Activated CD4-positive, alpha-beta T cell treated with anti-CD3 and anti-CD28 coated beads, Interleukin-2, amount 50 U/mL, for 1 hour (primary cell): ENCODE results near the gene PCDHA8.
"Not testable (repeated sequence)": the region's sequence is repeated elsewhere in the genome, so short reads cannot be mapped to it uniquely, and the experiment has no call there.

Experiments used
- DNase-seq: peaks from one replicate; pipeline ENCODE4 v3.0.0-alpha.2; 2020

PCDHA8 gene

GRCh38 chr5:140840978-140841962, at the start of gene PCDHA8:
PCDHA8 (plus strand) TSS chr5:140841187; CDS start chr5:140841322, 135 bp downstream.
- no peak for DNase-seq

GRCh38 chr5:140794595-140795258, 46.3 kb upstream of the PCDHA8 start, which contains the start of gene PCDHA2:
PCDHA2 (plus strand) TSS chr5:140794852.
- DNase-seq: no peak

- DNase-seq: no peak
These were observed 45.7 kb upstream of the PCDHA8 start for GRCh38 chr5:140795259-140795641.

- DNase-seq: not testable (repeated sequence)
These were observed 44.8 kb upstream of the PCDHA8 start for GRCh38 chr5:140796072-140796717.

- no peak for DNase-seq
These were observed 44.3 kb upstream of the PCDHA8 start for GRCh38 chr5:140796718-140797095.

GRCh38 chr5:140800816-140801493, 40.0 kb upstream of the PCDHA8 start, which contains the start of gene PCDHA3:
PCDHA3 (plus strand) TSS chr5:140801057.
- no peak for DNase-seq

GRCh38 chr5:140801494-140801841, 39.5 kb upstream of the PCDHA8 start:
- DNase-seq: no peak

GRCh38 chr5:140802381-140802780, 38.6 kb upstream of the PCDHA8 start:
- DNase-seq: not testable (repeated sequence)

- no peak for DNase-seq
These were observed 38.2 kb upstream of the PCDHA8 start for GRCh38 chr5:140802781-140803271.

GRCh38 chr5:140806834-140807775, 33.9 kb upstream of the PCDHA8 start, which contains the start of gene PCDHA4:
PCDHA4 (plus strand) TSS chr5:140807068.
- no peak for DNase-seq

- not testable (repeated sequence) for DNase-seq
These were observed 32.6 kb upstream of the PCDHA8 start for GRCh38 chr5:140808241-140808888.

GRCh38 chr5:140808889-140809291, 32.1 kb upstream of the PCDHA8 start:
- no peak for DNase-seq

GRCh38 chr5:140821375-140822280, 19.4 kb upstream of the PCDHA8 start, which contains the start of gene PCDHA5:
PCDHA5 (plus strand) TSS chr5:140821613.
- DNase-seq: no peak

GRCh38 chr5:140822281-140822629, 18.7 kb upstream of the PCDHA8 start:
- no peak for DNase-seq

GRCh38 chr5:140822969-140823368, 18.0 kb upstream of the PCDHA8 start:
- DNase-seq: not testable (repeated sequence)

- DNase-seq: no peak
These were observed 17.5 kb upstream of the PCDHA8 start for GRCh38 chr5:140823475-140823874.

GRCh38 chr5:140827704-140828361, 13.2 kb upstream of the PCDHA8 start, which contains the start of gene PCDHA6:
PCDHA6 (plus strand) TSS chr5:140827960; CDS start chr5:140828092, 132 bp downstream.
- DNase-seq: no peak

- DNase-seq: no peak
These were observed 12.6 kb upstream of the PCDHA8 start for GRCh38 chr5:140828362-140828737.
